ENCODE data around the gene CCDC83.
"Not testable (repeated sequence)": the region's sequence is repeated elsewhere in the genome, so short reads cannot be mapped to it uniquely, and the experiment has no call there.

The CCDC83 gene

GRCh38 chr11:85889676-85890579, 34.7 kb downstream of the CCDC83 start:
- no peak for DNase-seq

GRCh38 chr11:85893395-85893794, 38.2 kb downstream of the CCDC83 start:
- DNase-seq, result no peak

GRCh38 chr11:85896876-85897275, 41.7 kb downstream of the CCDC83 start:
- no peak for DNase-seq

GRCh38 chr11:85898456-85898855, 43.3 kb downstream of the CCDC83 start:
- no peak for DNase-seq

GRCh38 chr11:85902353-85902752, 47.2 kb downstream of the CCDC83 start:
- no peak for DNase-seq

GRCh38 chr11:85903406-85903805, 48.2 kb downstream of the CCDC83 start:
- DNase-seq, result no peak

- DNase-seq, result no peak
Observed at GRCh38 chr11:85903811-85904210, 48.6 kb downstream of the CCDC83 start.

- DNase-seq, result no peak
Observed at GRCh38 chr11:85912414-85912813, 57.2 kb downstream of the CCDC83 start.

- DNase-seq, result no peak
Observed at GRCh38 chr11:85913513-85913912, 58.3 kb downstream of the CCDC83 start.

GRCh38 chr11:85914425-85914824, 59.2 kb downstream of the CCDC83 start:
- no peak for DNase-seq

GRCh38 chr11:85918910-85919794, 64.0 kb downstream of the CCDC83 start:
- no peak for DNase-seq

GRCh38 chr11:85922367-85922766, 67.2 kb downstream of the CCDC83 start:
- no peak for DNase-seq

- DNase-seq, result no peak
Observed at GRCh38 chr11:85923455-85923854, 68.3 kb downstream of the CCDC83 start.

GRCh38 chr11:85926653-85927214, 71.6 kb downstream of the CCDC83 start:
- not testable (repeated sequence) for DNase-seq

- DNase-seq, result no peak
Observed at GRCh38 chr11:85930879-85931366, 75.7 kb downstream of the CCDC83 start.

GRCh38 chr11:85934596-85935169, 79.5 kb downstream of the CCDC83 start:
- no peak for DNase-seq

- no peak for DNase-seq
Observed at GRCh38 chr11:85935751-85936150, 80.6 kb downstream of the CCDC83 start.

GRCh38 chr11:85937835-85938234, 82.7 kb downstream of the CCDC83 start:
- no peak for DNase-seq

GRCh38 chr11:85939099-85940015, 84.2 kb downstream of the CCDC83 start:
- no peak for DNase-seq

GRCh38 chr11:85941380-85941973, 86.3 kb downstream of the CCDC83 start:
- no peak for DNase-seq

- no peak for DNase-seq
Observed at GRCh38 chr11:85945296-85945695, 90.1 kb downstream of the CCDC83 start.

Data from stimulated activated naive CD4-positive, alpha-beta T cell treated with Interleukin-2 at 50 U/mL for 16 hours (primary cell).